HCT116 (cell line): ENCODE data around the gene LIX1.

Experiments used
- CBX3 ChIP-seq: IDR thresholded peaks from 2 replicates; pipeline ENCODE4 v1.6.1; 2012; ENCODE audit warnings: low read depth
- EZH2phosphoT487 ChIP-seq: fragments of 200-600 bp; IDR thresholded peaks from 2 replicates; pipeline ENCODE4 v1.6.1; 2018; ENCODE audit warnings: antibody characterized with exemption, borderline replicate concordance
- FOSL1 ChIP-seq: IDR thresholded peaks from 2 replicates; pipeline ENCODE4 v1.6.1; 2012; ENCODE audit warnings: low read depth
- POLR2A ChIP-seq: IDR thresholded peaks from 2 replicates; pipeline ENCODE4 v1.7.0; 2011; ENCODE audit warnings: borderline replicate concordance; ENCODE audit not compliant: insufficient read depth, insufficient read length; ENCODE audit errors: extremely low read depth
- SP1 ChIP-seq: IDR thresholded peaks from 2 replicates; pipeline ENCODE4 v1.6.1; 2012; ENCODE audit warnings: low read depth
- TF ChIP-seq, protein P1 (sequence below), 3 experiments: fragments of 200-600 bp in 1 of 3; sonication (generic) in 1 of 3; IDR thresholded peaks in 2 of 3; conservative IDR thresholded peaks in 1 of 3; 2 replicates each; pipeline ENCODE4 v1.5.1; 2012 to 2017; ENCODE audit warnings: low read depth in 2 of 3, low read length in 2 of 3, antibody characterized with exemption in 1 of 3, borderline replicate concordance in 1 of 3, control low read depth in 1 of 3, mild to moderate bottlenecking in 1 of 3, mixed read lengths in 1 of 3, mixed run types in 1 of 3, moderate library complexity in 1 of 3; ENCODE audit not compliant: insufficient read depth in 1 of 3

DNA sequence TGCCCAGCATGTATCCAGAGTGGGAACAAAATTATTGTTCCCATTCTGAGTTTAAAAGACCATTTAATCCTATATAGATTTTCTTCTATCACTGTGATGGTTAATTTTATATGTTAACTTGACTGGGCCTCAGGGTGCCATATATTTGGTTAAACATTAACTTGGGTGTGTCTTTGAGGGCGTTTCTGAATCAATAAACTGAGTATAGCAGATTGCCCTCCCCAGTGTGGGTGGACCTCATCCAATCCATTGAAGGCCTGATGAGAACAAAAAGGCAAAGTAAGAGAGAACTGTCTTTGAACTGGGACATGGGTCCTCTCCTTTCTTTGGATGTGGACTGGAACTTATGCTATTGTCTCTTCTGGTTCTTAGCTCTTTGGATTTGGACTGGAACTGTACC is 23.3 kb upstream of the LIX1 start:
- TF ChIP-seq, protein P1, sequence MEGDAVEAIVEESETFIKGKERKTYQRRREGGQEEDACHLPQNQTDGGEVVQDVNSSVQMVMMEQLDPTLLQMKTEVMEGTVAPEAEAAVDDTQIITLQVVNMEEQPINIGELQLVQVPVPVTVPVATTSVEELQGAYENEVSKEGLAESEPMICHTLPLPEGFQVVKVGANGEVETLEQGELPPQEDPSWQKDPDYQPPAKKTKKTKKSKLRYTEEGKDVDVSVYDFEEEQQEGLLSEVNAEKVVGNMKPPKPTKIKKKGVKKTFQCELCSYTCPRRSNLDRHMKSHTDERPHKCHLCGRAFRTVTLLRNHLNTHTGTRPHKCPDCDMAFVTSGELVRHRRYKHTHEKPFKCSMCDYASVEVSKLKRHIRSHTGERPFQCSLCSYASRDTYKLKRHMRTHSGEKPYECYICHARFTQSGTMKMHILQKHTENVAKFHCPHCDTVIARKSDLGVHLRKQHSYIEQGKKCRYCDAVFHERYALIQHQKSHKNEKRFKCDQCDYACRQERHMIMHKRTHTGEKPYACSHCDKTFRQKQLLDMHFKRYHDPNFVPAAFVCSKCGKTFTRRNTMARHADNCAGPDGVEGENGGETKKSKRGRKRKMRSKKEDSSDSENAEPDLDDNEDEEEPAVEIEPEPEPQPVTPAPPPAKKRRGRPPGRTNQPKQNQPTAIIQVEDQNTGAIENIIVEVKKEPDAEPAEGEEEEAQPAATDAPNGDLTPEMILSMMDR (IDR thresholded peaks at IDR 0.05 in 2 of 3, conservative IDR thresholded peaks at IDR 0.05 in 1 of 3; ENCODE audit: borderline replicate concordance in 1 of 3, insufficient read depth in 1 of 3, low read depth in 2 of 3, low read length in 2 of 3): no peak
- TF ChIP-seq EZH2phosphoT487: no peak
- TF ChIP-seq CBX3: no peak
- TF ChIP-seq SP1: no peak
- TF ChIP-seq FOSL1: no peak
- no peak for TF ChIP-seq POLR2A
